ENCODE measurements around the gene GPATCH8.

- TF ChIP-seq CTCF (optimal IDR thresholded peaks at IDR 0.05 in 1 of 3, IDR thresholded peaks at IDR 0.05 in 1 of 3, conservative IDR thresholded peaks at IDR 0.05 in 1 of 3; ENCODE audit: extremely low read depth in 1 of 3, insufficient read depth in 2 of 3, low read length in 3 of 3) (no peak), EZH2 (IDR thresholded peaks at IDR 0.05; ENCODE audit: low read length) (no peak)
Measured at GRCh38 chr17:44436336-44436735, 66.9 kb downstream of the GPATCH8 start.

Data from keratinocyte (primary cell).